ENCODE results near the gene GUCY1A1.
A peak's percentile ranks its signal among the peaks of the same experiment; 100 is the strongest.

Gene GUCY1A1

GRCh38 chr4:155745984-155746383 lies 79.3 kb downstream of the GUCY1A1 start:
- no peak overlapping the region for H3K4me3 ChIP-seq (ENCODE audit: low read depth, low read length)
- TF ChIP-seq, protein P1, sequence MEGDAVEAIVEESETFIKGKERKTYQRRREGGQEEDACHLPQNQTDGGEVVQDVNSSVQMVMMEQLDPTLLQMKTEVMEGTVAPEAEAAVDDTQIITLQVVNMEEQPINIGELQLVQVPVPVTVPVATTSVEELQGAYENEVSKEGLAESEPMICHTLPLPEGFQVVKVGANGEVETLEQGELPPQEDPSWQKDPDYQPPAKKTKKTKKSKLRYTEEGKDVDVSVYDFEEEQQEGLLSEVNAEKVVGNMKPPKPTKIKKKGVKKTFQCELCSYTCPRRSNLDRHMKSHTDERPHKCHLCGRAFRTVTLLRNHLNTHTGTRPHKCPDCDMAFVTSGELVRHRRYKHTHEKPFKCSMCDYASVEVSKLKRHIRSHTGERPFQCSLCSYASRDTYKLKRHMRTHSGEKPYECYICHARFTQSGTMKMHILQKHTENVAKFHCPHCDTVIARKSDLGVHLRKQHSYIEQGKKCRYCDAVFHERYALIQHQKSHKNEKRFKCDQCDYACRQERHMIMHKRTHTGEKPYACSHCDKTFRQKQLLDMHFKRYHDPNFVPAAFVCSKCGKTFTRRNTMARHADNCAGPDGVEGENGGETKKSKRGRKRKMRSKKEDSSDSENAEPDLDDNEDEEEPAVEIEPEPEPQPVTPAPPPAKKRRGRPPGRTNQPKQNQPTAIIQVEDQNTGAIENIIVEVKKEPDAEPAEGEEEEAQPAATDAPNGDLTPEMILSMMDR (IDR thresholded peaks at IDR 0.05; ENCODE audit: control insufficient read depth, extremely low read depth, insufficient read depth) = no peak
- no peak for DNase-seq (ENCODE audit: low read depth)

GRCh38 chr4:155748039-155748438 lies 81.4 kb downstream of the GUCY1A1 start:
- H3K4me3 ChIP-seq (ENCODE audit: low read depth, low read length) = no peak overlapping the region
- TF ChIP-seq, protein P1 (IDR thresholded peaks at IDR 0.05; ENCODE audit: control insufficient read depth, extremely low read depth, insufficient read depth) = no peak
- DNase-seq (ENCODE audit: low read depth) = no peak

DNA sequence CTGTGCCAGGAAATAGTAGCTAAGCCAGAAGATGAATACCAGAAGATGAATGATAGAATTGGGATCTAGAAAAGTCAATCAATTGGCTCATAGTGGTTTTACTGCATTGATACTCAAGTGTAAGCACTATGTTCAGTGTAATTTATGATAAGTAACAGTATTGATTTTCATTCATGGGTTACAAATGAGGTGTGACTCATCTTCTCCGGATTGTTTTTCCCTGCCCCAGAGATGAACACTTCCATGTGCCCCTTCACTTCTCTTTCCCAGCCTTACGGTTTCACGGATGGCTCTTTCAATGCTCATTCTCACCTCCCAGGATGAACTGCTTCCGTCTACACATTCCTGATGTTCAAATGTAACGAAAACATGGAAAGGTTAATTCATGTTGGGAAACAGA lies 82.4 kb downstream of the GUCY1A1 start:
- no peak for DNase-seq (ENCODE audit: low read depth)
- TF ChIP-seq, protein P1 (IDR thresholded peaks at IDR 0.05; ENCODE audit: control insufficient read depth, extremely low read depth, insufficient read depth) = no peak
- no peak overlapping the region for H3K4me3 ChIP-seq (ENCODE audit: low read depth, low read length)

DNA sequence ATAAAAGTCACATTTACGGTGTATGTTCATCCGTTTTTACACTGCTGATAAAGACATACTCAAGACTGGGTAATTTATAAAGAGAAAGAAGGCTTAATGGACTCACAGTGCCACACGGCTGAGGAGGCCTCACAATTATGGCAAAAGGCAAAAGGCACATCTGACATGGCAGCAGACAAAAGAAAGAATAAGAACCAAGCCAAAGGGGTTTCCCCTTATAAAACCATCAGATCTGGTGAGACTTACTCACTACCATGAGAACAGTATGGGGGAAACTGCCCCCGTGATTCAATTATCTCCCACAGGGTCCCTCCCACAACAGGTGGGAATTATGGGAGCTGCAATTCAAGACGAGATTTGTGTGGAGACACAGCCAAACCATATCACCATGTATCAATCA lies 84.9 kb downstream of the GUCY1A1 start:
- DNase-seq (ENCODE audit: low read depth) = no peak
- no peak overlapping the region for H3K4me3 ChIP-seq (ENCODE audit: low read depth, low read length)
- TF ChIP-seq, protein P1 (IDR thresholded peaks at IDR 0.05; ENCODE audit: control insufficient read depth, extremely low read depth, insufficient read depth) = no peak

DNA sequence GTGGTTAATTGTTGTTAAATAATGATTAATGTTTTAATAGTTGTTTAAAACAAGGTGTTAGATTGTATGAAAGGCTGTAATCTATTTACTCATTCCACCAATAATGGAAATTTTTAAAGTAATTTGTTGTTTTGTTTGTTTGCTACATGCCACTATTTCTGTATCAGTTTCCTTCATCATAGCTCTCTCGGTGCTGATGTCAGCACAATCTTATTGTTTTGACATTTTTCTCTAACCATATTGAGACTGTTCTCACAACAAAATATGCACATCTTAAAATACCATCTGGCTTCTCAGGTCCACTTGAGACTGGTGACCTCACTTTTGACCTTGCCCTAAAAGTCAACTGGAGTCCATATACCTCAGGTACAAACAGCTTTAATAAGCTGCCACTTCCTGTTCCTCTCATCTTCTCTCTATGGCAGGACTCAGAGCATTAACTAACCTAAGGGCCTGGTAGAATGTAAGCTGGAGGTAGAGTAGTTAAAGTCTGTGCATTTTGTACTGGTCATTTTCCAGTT lies 91.2 kb downstream of the GUCY1A1 start:
- TF ChIP-seq, protein P1 (IDR thresholded peaks at IDR 0.05; ENCODE audit: control insufficient read depth, extremely low read depth, insufficient read depth) = no peak
- no peak overlapping the region for H3K4me3 ChIP-seq (ENCODE audit: low read depth, low read length)
- DNase-seq (ENCODE audit: low read depth) = no peak

GRCh38 chr4:155758481-155759371 lies 92.1 kb downstream of the GUCY1A1 start, which contains the start of gene GUCY1B1:
TSS of gene GUCY1B1 (plus strand) at chr4:155759021. CDS start at chr4:155759141, 120 bp downstream.
- DNase-seq (ENCODE audit: low read depth) = peak; percentile 30
- H3K4me3 ChIP-seq (ENCODE audit: low read depth, low read length) = peak within 1 kb of the TSS; percentile 46
- TF ChIP-seq, protein P1 (IDR thresholded peaks at IDR 0.05; ENCODE audit: control insufficient read depth, extremely low read depth, insufficient read depth) = 0 out of 2 replicates have a peak, but pooled peaks have one; percentile 6

All from LNCaP clone FGC (cell line).